Stomach (tissue), 4 donors: ENCODE measurements around the gene AJAP1.

ENCODE experiments used
- CTCF ChIP-seq, 7 experiments: fragments of 450-650 bp in 4 of 7; fragments of 200-600 bp in 3 of 7; sonication (generic) in 3 of 7; IDR thresholded peaks; one replicate each; pipeline ENCODE4 v1.5.1; 2016 to 2019; ENCODE audit warnings: antibody characterized with exemption in 7 of 7, control low read depth in 2 of 7, mild to moderate bottlenecking in 1 of 7
- EP300 ChIP-seq: sonication (generic); formaldehyde crosslinking; IDR thresholded peaks from one replicate; pipeline ENCODE4 v1.6.1; 2017; ENCODE audit warnings: antibody characterized with exemption

GRCh38 chr1:4648657-4649056, 5.8 kb upstream of the AJAP1 start:
- TF ChIP-seq CTCF (IDR thresholded peaks at IDR 0.05) (no peak), EP300 (no peak)
